GM18861 (cell line): Measurements from ENCODE around the gene PDE6A.
"Not testable (repeated sequence)": the region's sequence is repeated elsewhere in the genome, so short reads cannot be mapped to it uniquely, and the experiment has no call there.

Experiments
- ATAC-seq: cut with Tn5 transposase; IDR thresholded peaks from one replicate; pipeline ENCODE4 v1.9.1; 2021; ENCODE audit not compliant: unreplicated experiment

PDE6A gene

GRCh38 chr5:149865746-149866145 lies 78.8 kb downstream of the PDE6A start:
- no peak for ATAC-seq

- ATAC-seq, result no peak
Measured at GRCh38 chr5:149863830-149864229, 80.8 kb downstream of the PDE6A start.

GRCh38 chr5:149863176-149863575 lies 81.4 kb downstream of the PDE6A start:
- no peak for ATAC-seq

- peak; percentile 69 for ATAC-seq
Measured at GRCh38 chr5:149860801-149861322, 83.7 kb downstream of the PDE6A start.

GRCh38 chr5:149859746-149860145 lies 84.8 kb downstream of the PDE6A start:
- ATAC-seq, result no peak

- ATAC-seq, result not testable (repeated sequence)
Measured at GRCh38 chr5:149858481-149858880, 86.1 kb downstream of the PDE6A start.

- ATAC-seq, result no peak
Measured at GRCh38 chr5:149857499-149857898, 87.1 kb downstream of the PDE6A start.

- no peak for ATAC-seq
Measured at GRCh38 chr5:149855366-149855765, 89.2 kb downstream of the PDE6A start.

- no peak for ATAC-seq
Measured at GRCh38 chr5:149854866-149855265, 89.7 kb downstream of the PDE6A start.

GRCh38 chr5:149853701-149854100 lies 90.9 kb downstream of the PDE6A start:
- ATAC-seq, result no peak

- peak; percentile 16 for ATAC-seq
Measured at GRCh38 chr5:149853331-149853648, 91.3 kb downstream of the PDE6A start.

GRCh38 chr5:149852641-149853330 lies 91.8 kb downstream of the PDE6A start:
- peak; percentile 66 for ATAC-seq

- no peak for ATAC-seq
Measured at GRCh38 chr5:149851211-149851610, 93.4 kb downstream of the PDE6A start.

GRCh38 chr5:149849966-149850910 lies 94.4 kb downstream of the PDE6A start:
- no peak for ATAC-seq

GRCh38 chr5:149849280-149849965 lies 95.2 kb downstream of the PDE6A start:
- no peak for ATAC-seq

- no peak for ATAC-seq
Measured at GRCh38 chr5:149847611-149848010, 97.0 kb downstream of the PDE6A start.

GRCh38 chr5:149846021-149846420 lies 98.6 kb downstream of the PDE6A start:
- ATAC-seq, result no peak

- ATAC-seq, result no peak
Measured at GRCh38 chr5:149845601-149846000, 99.0 kb downstream of the PDE6A start.

- ATAC-seq, result no peak
Measured at GRCh38 chr5:149841851-149842793, 102.5 kb downstream of the PDE6A start.

- no peak for ATAC-seq
Measured at GRCh38 chr5:149840226-149840825, 104.3 kb downstream of the PDE6A start.
